Activated CD4-positive, alpha-beta T cell treated with anti-CD3 and anti-CD28 coated beads, Interleukin-2, amount 10 ng/mL, durations not matched to agents 24 days and 14 days (primary cell): ENCODE results near the gene PVR. TPM values are rescaled to one million over a fixed set of nuclear protein-coding genes. Genes with fewer than 3 reads are reported as not detected.
"Not testable (repeated sequence)": the region's sequence is repeated elsewhere in the genome, so short reads cannot be mapped to it uniquely, and the experiment has no call there.

Experiments used
- DNase-seq: peaks from one replicate; pipeline ENCODE4 v3.0.0; 2022
- H3K27ac Mint-ChIP-seq: one replicate; pipeline ENCODE4 v1.8.0; 2022; ENCODE audit warnings: mild to moderate bottlenecking, mixed read lengths
- H3K27me3 Mint-ChIP-seq: one replicate; pipeline ENCODE4 v1.8.0; 2022; ENCODE audit warnings: mixed read lengths
- H3K36me3 Mint-ChIP-seq: one replicate; pipeline ENCODE4 v1.8.0; 2022; ENCODE audit warnings: low read depth, mild to moderate bottlenecking, mixed read lengths
- H3K4me1 Mint-ChIP-seq: one replicate; pipeline ENCODE4 v1.8.0; 2021; ENCODE audit warnings: mixed read lengths
- H3K4me3 Mint-ChIP-seq: one replicate; pipeline ENCODE4 v1.8.0; 2022; ENCODE audit warnings: mild to moderate bottlenecking, moderate library complexity, mixed read lengths
- H3K9me3 Mint-ChIP-seq: one replicate; pipeline ENCODE4 v1.8.0; 2021; ENCODE audit warnings: mixed read lengths
- intact Hi-C: fragments of 100-400 bp; cut with micrococcal nuclease; formaldehyde crosslinking; loops from one replicate; pipeline ENCODE4 v1.15.1; 2023
- total RNA-seq: library from RNA; stranded (reverse); gene quantifications from 2 replicates; pipeline ENCODE4 v1.2.3, GENCODE V29; 2022

PVR gene
- total RNA-seq, 1 donor from 2014 or later = 19.1 TPM

DNA sequence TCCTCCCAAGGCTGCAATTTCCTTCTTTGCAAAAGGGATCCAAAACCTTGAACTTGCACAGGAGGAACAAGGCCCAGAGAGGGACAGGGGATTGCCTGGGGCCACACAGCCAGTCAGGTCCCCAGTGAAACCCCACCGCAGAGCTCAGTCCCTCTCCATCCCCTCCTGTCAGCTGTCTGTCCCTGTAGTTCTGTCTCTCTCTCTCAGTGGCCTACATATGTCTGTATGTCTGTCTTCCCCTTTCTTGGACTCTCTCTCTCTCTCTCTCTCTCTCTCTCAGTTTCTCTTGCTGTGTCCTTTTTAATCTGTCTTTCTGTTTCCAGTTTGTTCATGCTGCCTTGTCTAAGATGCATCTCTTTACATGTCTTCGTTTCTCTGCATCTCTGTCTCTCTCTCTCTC lies 39.1 kb downstream of the PVR start:
- H3K27ac Mint-ChIP-seq = no peak overlapping the region
- intact Hi-C loops = no loop called here
- H3K4me1 Mint-ChIP-seq = peaks cover 9% of the 10 kb centered on the region
- no peaks in the 10 kb centered on the region for H3K36me3 Mint-ChIP-seq
- peaks cover 11% of the 10 kb centered on the region for H3K27me3 Mint-ChIP-seq
- no peaks in the 10 kb centered on the region for H3K9me3 Mint-ChIP-seq
- DNase-seq = no peak
- H3K4me3 Mint-ChIP-seq = no peak overlapping the region

DNA sequence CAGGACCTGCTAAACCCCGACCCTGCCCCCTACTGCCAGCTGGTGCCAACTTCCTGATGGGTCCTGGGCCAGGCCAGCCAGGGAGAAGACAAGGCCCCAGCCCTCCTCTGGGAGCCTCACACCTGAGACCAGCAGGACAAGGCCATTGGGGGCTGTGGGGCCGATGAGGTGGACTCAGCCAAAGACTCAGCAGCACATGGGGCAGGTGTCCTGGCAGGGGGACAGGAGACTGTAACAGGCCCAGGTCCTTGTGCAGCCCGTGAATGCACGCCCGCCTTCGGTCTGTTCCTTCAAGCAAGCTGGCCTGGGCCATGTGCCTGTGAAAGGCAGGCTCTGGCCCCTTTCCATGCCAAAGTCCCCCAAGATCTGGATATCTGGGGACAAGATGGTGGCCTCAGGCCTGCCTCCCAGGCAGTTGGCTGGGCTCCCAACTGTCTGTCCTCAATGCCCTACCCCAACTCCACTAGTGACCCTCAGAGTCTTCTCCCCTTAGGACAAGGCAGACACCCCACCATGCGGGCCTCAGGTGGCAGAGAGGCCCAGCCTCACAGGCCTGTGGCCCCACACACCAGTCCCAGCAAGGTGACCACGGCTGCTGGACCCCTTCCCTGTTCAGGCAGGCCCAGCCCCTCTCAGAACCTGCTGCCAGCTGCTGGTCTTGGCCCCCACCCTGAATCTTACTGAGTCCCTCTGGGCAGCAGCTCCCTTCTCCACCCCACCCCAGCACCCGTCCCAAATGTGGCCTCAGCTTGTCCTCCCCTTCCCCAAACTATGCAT lies 39.9 kb downstream of the PVR start:
- DNase-seq = no peak
- Mint-ChIP-seq H3K4me3 (no peak overlapping the region), H3K9me3 (no peaks in the 10 kb centered on the region), H3K4me1 (peaks cover 9% of the 10 kb centered on the region), H3K27ac (no peak overlapping the region), H3K36me3 (no peaks in the 10 kb centered on the region), H3K27me3 (peaks cover 15% of the 10 kb centered on the region)
- intact Hi-C loops = no loop called here

DNA sequence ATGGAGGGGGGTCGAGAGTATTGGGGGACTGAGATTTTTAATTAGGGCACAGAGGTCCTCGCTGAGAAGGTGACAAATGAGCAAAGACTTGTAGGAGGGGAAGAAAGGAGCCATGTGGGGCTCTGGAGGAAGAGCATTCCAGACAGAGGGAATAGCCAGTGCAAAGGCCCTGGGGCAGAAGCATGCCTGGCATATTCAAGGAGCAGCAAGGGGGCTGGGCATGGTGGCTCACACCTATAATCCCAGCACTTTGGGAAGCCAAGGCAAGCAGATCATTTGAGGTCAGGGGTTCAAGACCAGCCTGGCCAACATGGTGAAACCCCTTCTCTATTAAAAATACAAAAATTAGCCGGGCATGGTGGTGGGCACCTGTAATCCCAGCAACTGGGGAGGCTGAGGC lies 40.7 kb downstream of the PVR start:
- H3K36me3 Mint-ChIP-seq, DNase-seq, H3K27ac Mint-ChIP-seq, intact Hi-C loops, H3K4me3 Mint-ChIP-seq, H3K9me3 Mint-ChIP-seq: not testable (repeated sequence)
- Mint-ChIP-seq H3K27me3 (peaks cover 16% of the 10 kb centered on the region), H3K4me1 (peaks cover 14% of the 10 kb centered on the region)

DNA sequence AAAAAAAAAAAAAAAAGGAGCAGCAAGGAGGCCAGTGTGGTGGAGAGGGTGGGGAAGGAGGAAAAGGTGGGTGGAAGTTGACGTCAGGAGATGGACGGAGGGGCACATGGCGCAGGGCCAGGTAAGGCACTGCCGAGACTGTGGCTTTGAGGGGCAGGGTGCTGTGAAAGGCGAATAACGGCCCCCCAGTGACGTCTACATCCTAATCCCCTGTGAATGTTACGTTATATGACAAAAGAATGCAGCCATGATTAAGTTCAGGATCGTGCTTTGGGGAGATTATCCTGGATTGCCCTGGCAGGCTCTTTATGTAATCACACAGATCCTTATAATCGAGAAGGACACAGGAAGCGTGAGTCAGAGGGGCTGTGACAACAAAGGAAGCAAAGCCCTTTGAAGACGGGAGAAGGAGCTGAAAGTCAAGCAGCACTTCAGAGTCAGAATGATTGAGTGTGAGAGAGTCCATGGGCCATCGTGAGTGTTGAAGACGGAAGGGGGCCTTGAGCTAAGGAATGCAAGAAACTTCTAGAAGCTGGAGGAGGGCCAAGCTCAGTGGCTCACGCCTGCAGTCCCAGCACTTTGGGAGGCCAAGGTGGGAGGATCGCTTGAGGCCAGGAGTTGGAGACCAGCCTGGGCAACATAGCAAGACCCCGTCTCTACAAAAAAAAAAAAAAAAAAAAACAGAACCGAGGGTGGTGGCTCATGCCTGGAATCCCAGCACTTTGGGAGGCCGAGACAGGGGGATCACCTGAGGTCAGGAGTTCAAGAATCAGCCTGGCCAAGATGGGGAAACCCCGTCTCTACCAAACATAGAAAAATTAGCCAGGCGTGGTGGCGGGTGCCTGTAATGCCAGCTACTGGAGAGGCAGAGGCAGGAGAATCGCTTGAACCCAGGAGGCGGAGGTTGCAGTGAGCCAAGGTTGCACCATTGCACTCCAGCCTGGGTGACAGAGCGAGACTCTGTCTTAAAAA lies 41.5 kb downstream of the PVR start:
- H3K27me3 Mint-ChIP-seq = peaks cover 16% of the 10 kb centered on the region
- H3K9me3 Mint-ChIP-seq = no peaks in the 10 kb centered on the region
- no peak overlapping the region for H3K27ac Mint-ChIP-seq
- no peaks in the 10 kb centered on the region for H3K36me3 Mint-ChIP-seq
- intact Hi-C loops = no loop called here
- H3K4me1 Mint-ChIP-seq = peaks cover 21% of the 10 kb centered on the region
- no peak overlapping the region for H3K4me3 Mint-ChIP-seq
- peak; percentile 67 for DNase-seq

- no peaks in the 10 kb centered on the region for H3K9me3 Mint-ChIP-seq
- no peak overlapping the region for H3K4me3 Mint-ChIP-seq
- H3K4me1 Mint-ChIP-seq = peaks cover 21% of the 10 kb centered on the region
- intact Hi-C loops = no loop called here
- H3K27me3 Mint-ChIP-seq = peaks cover 16% of the 10 kb centered on the region
- DNase-seq = no peak
- H3K36me3 Mint-ChIP-seq = no peaks in the 10 kb centered on the region
- H3K27ac Mint-ChIP-seq = no peak overlapping the region
These were observed 42.2 kb downstream of the PVR start for GRCh38 chr19:44685877-44686276.

GRCh38 chr19:44686896-44687295 lies 43.2 kb downstream of the PVR start:
- Mint-ChIP-seq H3K27me3 (peaks cover 13% of the 10 kb centered on the region), H3K27ac (no peak overlapping the region), H3K4me1 (peaks cover 26% of the 10 kb centered on the region), H3K36me3 (no peaks in the 10 kb centered on the region), H3K9me3 (no peaks in the 10 kb centered on the region), H3K4me3 (no peak overlapping the region)
- no peak for DNase-seq
- intact Hi-C loops = no loop called here

- DNase-seq = no peak
- H3K27me3 Mint-ChIP-seq = peaks cover 13% of the 10 kb centered on the region
- no peaks in the 10 kb centered on the region for H3K36me3 Mint-ChIP-seq
- H3K4me1 Mint-ChIP-seq = peaks cover 35% of the 10 kb centered on the region
- no peaks in the 10 kb centered on the region for H3K9me3 Mint-ChIP-seq
- intact Hi-C loops = no loop called here
- H3K4me3 Mint-ChIP-seq = no peak overlapping the region
- H3K27ac Mint-ChIP-seq = no peak overlapping the region
These were observed 44.2 kb downstream of the PVR start for GRCh38 chr19:44687888-44688287.

DNA sequence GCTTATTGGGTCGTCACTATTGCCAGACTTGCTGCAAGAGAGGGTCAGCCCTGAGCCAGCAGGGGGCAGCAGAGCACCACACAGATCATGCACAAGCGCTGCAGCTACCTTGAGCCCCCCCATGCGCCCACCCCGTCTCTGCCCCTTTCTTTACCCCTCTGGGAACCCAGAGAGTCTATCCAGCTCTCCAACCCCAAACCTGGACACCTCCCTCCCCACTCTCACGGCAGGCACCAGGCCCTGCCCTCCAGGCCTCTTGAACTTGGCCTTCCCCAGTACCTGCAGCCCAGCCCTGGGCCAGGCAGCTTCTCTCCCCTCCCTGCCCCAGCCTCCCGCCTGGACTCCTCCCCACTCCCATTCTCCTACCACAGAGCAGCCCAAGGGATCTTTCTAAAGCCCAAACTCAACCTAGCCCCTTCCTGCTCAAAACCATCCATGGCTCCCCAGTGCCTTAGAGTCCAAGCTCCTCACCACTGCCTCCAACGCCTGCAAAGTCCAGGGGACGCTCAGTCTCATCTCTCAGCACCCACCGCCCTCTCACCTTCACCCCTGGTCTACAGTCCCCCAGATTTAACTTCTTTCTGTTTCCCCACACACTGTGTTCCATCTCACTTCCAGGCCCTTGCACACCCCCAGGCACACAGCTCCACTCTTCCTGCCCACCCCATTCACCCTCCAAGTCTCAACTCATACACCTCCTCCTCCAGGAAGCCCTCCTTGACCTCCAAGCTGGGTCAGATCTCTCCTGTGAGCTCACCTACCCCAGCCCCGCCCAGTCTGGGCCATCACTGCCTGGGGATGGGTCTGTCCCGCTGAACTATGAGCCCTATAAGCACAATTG lies 45.8 kb downstream of the PVR start:
- DNase-seq = peak; percentile 93
- H3K9me3 Mint-ChIP-seq = no peaks in the 10 kb centered on the region
- no peaks in the 10 kb centered on the region for H3K36me3 Mint-ChIP-seq
- H3K4me3 Mint-ChIP-seq = no peak overlapping the region
- peaks cover 39% of the 10 kb centered on the region for H3K4me1 Mint-ChIP-seq
- intact Hi-C loops = loop anchor here (1.0 kb wide), 1 partner anchor 155 kb away; no protein-coding TSS in a partner anchor
- H3K27ac Mint-ChIP-seq = peak overlapping the region; percentile 27
- peaks cover 12% of the 10 kb centered on the region for H3K27me3 Mint-ChIP-seq

- H3K9me3 Mint-ChIP-seq = no peaks in the 10 kb centered on the region
- peaks cover 35% of the 10 kb centered on the region for H3K4me1 Mint-ChIP-seq
- intact Hi-C loops = no loop called here
- DNase-seq = no peak
- H3K36me3 Mint-ChIP-seq = no peaks in the 10 kb centered on the region
- peaks cover 12% of the 10 kb centered on the region for H3K27me3 Mint-ChIP-seq
- no peak overlapping the region for H3K4me3 Mint-ChIP-seq
- no peak overlapping the region for H3K27ac Mint-ChIP-seq
These were observed 46.4 kb downstream of the PVR start for GRCh38 chr19:44690131-44690440.

- H3K9me3 Mint-ChIP-seq = no peaks in the 10 kb centered on the region
- peak overlapping the region; percentile 71 for H3K4me3 Mint-ChIP-seq
- no peak for DNase-seq
- peak overlapping the region; percentile 79 for H3K27ac Mint-ChIP-seq
- H3K36me3 Mint-ChIP-seq = no peaks in the 10 kb centered on the region
- peaks cover 33% of the 10 kb centered on the region for H3K4me1 Mint-ChIP-seq
- peaks cover 12% of the 10 kb centered on the region for H3K27me3 Mint-ChIP-seq
- intact Hi-C loops = loop anchor here (1.0 kb wide), 4 partner anchors 31 to 78 kb away; no protein-coding TSS in a partner anchor
These were observed 48.6 kb downstream of the PVR start for GRCh38 chr19:44692379-44692721.

- Mint-ChIP-seq H3K9me3 (no peaks in the 10 kb centered on the region), H3K27me3 (peaks cover 10% of the 10 kb centered on the region), H3K4me1 (peaks cover 30% of the 10 kb centered on the region), H3K27ac (peak overlapping the region; percentile 73), H3K4me3 (peak overlapping the region; percentile 45), H3K36me3 (no peaks in the 10 kb centered on the region)
- DNase-seq = peak; percentile 71
- intact Hi-C loops = no loop called here
These were observed 50.5 kb downstream of the PVR start for GRCh38 chr19:44694184-44694579.

DNA sequence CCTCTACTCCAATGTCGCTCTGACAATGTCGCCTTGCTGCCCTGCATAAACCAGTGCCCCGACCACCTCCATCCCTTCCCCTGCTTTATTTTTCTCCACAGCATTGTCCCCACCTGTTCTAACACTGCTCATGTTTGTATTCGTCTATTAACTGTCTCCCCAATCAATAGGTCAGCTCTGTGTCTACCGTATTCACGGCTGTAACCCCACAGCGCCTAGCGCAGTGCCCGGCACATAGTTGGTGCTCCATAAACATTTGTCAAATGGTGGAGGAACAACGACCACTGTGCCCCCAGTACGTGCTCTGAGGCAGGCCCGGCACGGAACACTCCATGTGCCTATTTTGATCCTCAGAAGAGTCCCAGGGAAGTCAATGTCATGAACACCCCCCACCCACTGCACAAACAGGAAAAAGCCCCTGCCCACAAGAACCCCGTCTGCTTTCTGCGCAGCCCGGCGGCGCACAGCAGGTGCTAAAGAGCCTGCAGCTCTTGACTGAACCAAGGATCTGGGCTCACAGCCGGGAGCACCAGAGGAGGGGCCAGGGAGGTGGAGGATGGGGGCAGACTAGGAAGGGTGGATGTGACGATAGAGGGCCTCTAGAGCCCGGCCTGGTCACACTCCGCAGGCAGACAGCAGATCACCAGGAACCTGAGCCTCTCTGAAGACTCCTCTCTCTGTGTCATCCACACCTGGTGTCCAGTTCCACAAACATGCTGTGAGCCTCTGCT lies 53.4 kb downstream of the PVR start:
- H3K27me3 Mint-ChIP-seq = peaks cover 10% of the 10 kb centered on the region

DNA sequence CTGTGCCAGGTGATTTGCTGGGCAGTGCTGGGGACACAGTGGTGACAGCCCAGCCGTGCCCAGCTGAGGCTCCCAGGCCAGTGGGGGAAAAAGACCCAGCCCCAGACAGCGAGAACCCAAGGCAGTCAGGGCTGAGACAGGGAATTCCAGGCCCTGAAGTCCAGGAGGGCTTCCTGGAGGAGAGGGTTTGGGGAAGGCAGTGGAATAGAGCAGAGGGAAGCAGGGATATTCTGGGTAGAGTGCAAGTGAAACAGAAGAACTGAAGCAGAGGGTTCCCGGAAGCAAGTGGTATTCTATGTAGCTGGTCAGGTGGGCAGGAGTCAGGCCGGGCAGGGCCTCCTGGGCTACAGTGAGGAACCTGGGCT lies 53.9 kb downstream of the PVR start:
- no peaks in the 10 kb centered on the region for H3K36me3 Mint-ChIP-seq
- no peaks in the 10 kb centered on the region for H3K9me3 Mint-ChIP-seq
- H3K27ac Mint-ChIP-seq = no peak overlapping the region
- no peak overlapping the region for H3K4me3 Mint-ChIP-seq
- intact Hi-C loops = no loop called here
- DNase-seq = no peak
- peaks cover 9% of the 10 kb centered on the region for H3K4me1 Mint-ChIP-seq
- H3K27me3 Mint-ChIP-seq = peaks cover 10% of the 10 kb centered on the region

More for the DNA sequence above, 53.4 kb downstream of the PVR start:
- Mint-ChIP-seq H3K4me3 (no peak overlapping the region), H3K36me3 (no peaks in the 10 kb centered on the region), H3K4me1 (peaks cover 14% of the 10 kb centered on the region), H3K27ac (no peak overlapping the region), H3K9me3 (no peaks in the 10 kb centered on the region)
- no peak for DNase-seq
- intact Hi-C loops = no loop called here
